IMR-90 (cell line): Measurements from ENCODE around the gene RNF223. TPM values are rescaled to one million over a fixed set of nuclear protein-coding genes. Genes with fewer than 3 reads are reported as not detected.
A peak's percentile ranks its signal among the peaks of the same experiment; 100 is the strongest.

Experiments
- ATAC-seq: fragments of 200-7000 bp; cut with Tn5 transposase; 2 replicates; pipeline ENCODE4 v1.9.1; 2020; ENCODE audit warnings: low read depth, mild to moderate bottlenecking, moderate library complexity
- BruUV-seq: library from RNA; stranded (reverse); fragments of 400-500 nt; replicated peaks from 2 replicates; lab custom pipeline; 2021; lab: Mats Ljungman, UMichigan
- CTCF ChIA-PET: fragments of 300-600 bp; formaldehyde crosslinking; extraction: SDS; loops from one replicate; lab custom pipeline; 2021; ENCODE audit warnings: antibody characterized with exemption; lab: Yijun Ruan, JAX
- POLR2A ChIA-PET: fragments of 300-600 bp; sonication (Branson Sonifier 250); formaldehyde crosslinking; loops from one replicate; lab custom pipeline; 2022; ENCODE audit warnings: antibody characterized with exemption; ENCODE audit not compliant: unreplicated experiment; lab: Charles Lee
- DNase-seq: peaks from one replicate; pipeline ENCODE4 v3.0.0; 2013
- H2AFZ ChIP-seq: replicated peaks from 2 replicates; pipeline ENCODE3; 2013; ENCODE audit warnings: low read length, mild to moderate bottlenecking; ENCODE audit not compliant: poor library complexity
- H2AK5ac ChIP-seq: 2 replicates; pipeline ENCODE4 v1.6.1; 2013; ENCODE audit warnings: low read depth, low read length, inconsistent platforms
- H2AK9ac ChIP-seq: replicated peaks from 2 replicates; pipeline ENCODE3; 2013; ENCODE audit warnings: mild to moderate bottlenecking, low read depth, low read length, moderate library complexity; ENCODE audit not compliant: poor library complexity
- H2BK120ac ChIP-seq: 2 replicates; pipeline ENCODE4 v1.6.1; 2013; ENCODE audit warnings: low read depth, low read length, inconsistent platforms
- H2BK15ac ChIP-seq: 3 replicates; pipeline ENCODE4 v1.6.1; 2013; ENCODE audit warnings: low read depth, low read length, inconsistent platforms
- H2BK20ac ChIP-seq: 2 replicates; pipeline ENCODE4 v1.6.1; 2013; ENCODE audit warnings: low read depth, mild to moderate bottlenecking, inconsistent platforms, low read length, moderate library complexity
- H2BK5ac ChIP-seq: 2 replicates; pipeline ENCODE4 v1.6.1; 2013; ENCODE audit warnings: mild to moderate bottlenecking, low read depth, low read length, inconsistent platforms; ENCODE audit not compliant: poor library complexity, severe bottlenecking
- H3K14ac ChIP-seq: replicated peaks from 2 replicates; pipeline ENCODE4 v1.6.1; 2013; ENCODE audit warnings: low read depth, low read length, inconsistent platforms
- H3K18ac ChIP-seq: 2 replicates; pipeline ENCODE4 v1.6.1; 2013; ENCODE audit warnings: low read depth, low read length, control low read depth
- H3K23ac ChIP-seq: 2 replicates; pipeline ENCODE4 v1.6.1; 2013; ENCODE audit warnings: low read depth, low read length, inconsistent platforms
- H3K27ac ChIP-seq: 2 replicates; pipeline ENCODE4 v1.5.1; 2013; ENCODE audit warnings: mild to moderate bottlenecking, control low read depth, low read length; ENCODE audit not compliant: insufficient read depth
- H3K27me3 ChIP-seq: 2 replicates; pipeline ENCODE4 v1.6.1; 2013; ENCODE audit warnings: low read length; ENCODE audit not compliant: control insufficient read depth, insufficient read depth
- H3K36me3 ChIP-seq: 2 replicates; pipeline ENCODE4 v1.6.1; 2013; ENCODE audit warnings: low read length, mixed read lengths; ENCODE audit not compliant: control insufficient read depth, insufficient read depth
- H3K4ac ChIP-seq: 2 replicates; pipeline ENCODE4 v1.6.1; 2013; ENCODE audit warnings: low read depth, low read length, inconsistent platforms
- H3K4me1 ChIP-seq: 2 replicates; pipeline ENCODE4 v1.6.1; 2013; ENCODE audit warnings: low read length, mixed read lengths; ENCODE audit not compliant: control insufficient read depth, insufficient read depth
- H3K4me2 ChIP-seq: 2 replicates; pipeline ENCODE4 v1.6.1; 2013; ENCODE audit warnings: low read depth, mild to moderate bottlenecking, control low read depth, low read length, moderate library complexity
- H3K4me3 ChIP-seq: 2 replicates; pipeline ENCODE4 v1.5.1; 2013; ENCODE audit warnings: low read depth, mild to moderate bottlenecking, control low read depth, low read length, moderate library complexity; ENCODE audit not compliant: insufficient read depth
- H3K56ac ChIP-seq: 2 replicates; pipeline ENCODE4 v1.6.1; 2013; ENCODE audit warnings: low read length, inconsistent platforms; ENCODE audit not compliant: insufficient read depth; ENCODE audit errors: extremely low read depth
- H3K79me1 ChIP-seq, 2 experiments: 2 replicates each; pipeline ENCODE4 v1.6.1; 2013; ENCODE audit warnings: low read length in 2 of 2, inconsistent platforms in 1 of 2, low read depth in 1 of 2
- H3K9ac ChIP-seq: 2 replicates; pipeline ENCODE4 v1.6.1; 2013; ENCODE audit warnings: low read depth, low read length, control low read depth
- H3K9me1 ChIP-seq: 2 replicates; pipeline ENCODE4 v1.6.1; 2013; ENCODE audit warnings: low read length, inconsistent platforms; ENCODE audit not compliant: insufficient read depth
- H3K9me3 ChIP-seq: 2 replicates; pipeline ENCODE4 v1.6.1; 2013; ENCODE audit warnings: low read length; ENCODE audit not compliant: control insufficient read depth, insufficient read depth
- H4K20me1 ChIP-seq: 2 replicates; pipeline ENCODE4 v1.6.1; 2013; ENCODE audit warnings: low read length, inconsistent platforms; ENCODE audit not compliant: insufficient read depth
- H4K5ac ChIP-seq: 2 replicates; pipeline ENCODE4 v1.6.1; 2013; ENCODE audit warnings: mild to moderate bottlenecking, low read depth, low read length, control low read depth
- H4K8ac ChIP-seq, 2 experiments: 2 replicates each; pipeline ENCODE4 v1.6.1; 2013; ENCODE audit warnings: low read depth in 2 of 2, low read length in 2 of 2, control low read depth in 1 of 2, inconsistent platforms in 1 of 2
- H4K91ac ChIP-seq: 2 replicates; pipeline ENCODE4 v1.6.1; 2013; ENCODE audit warnings: low read depth, low read length, inconsistent platforms; ENCODE audit not compliant: insufficient read depth
- CHD1 ChIP-seq: IDR thresholded peaks from 2 replicates; pipeline ENCODE4 v1.6.1; 2012; ENCODE audit warnings: low read depth, low read length, improper control_type of control experiment
- ELK1 ChIP-seq: fragments of 150-350 bp; IDR thresholded peaks from 2 replicates; pipeline ENCODE4 v1.6.1; 2016; ENCODE audit warnings: low read depth, mild to moderate bottlenecking, low read length, moderate library complexity, borderline replicate concordance
- FOS ChIP-seq: fragments of 150-350 bp; IDR thresholded peaks from 2 replicates; pipeline ENCODE4 v1.6.1; 2016; ENCODE audit warnings: low read depth, low read length
- MAFK ChIP-seq: IDR thresholded peaks from 2 replicates; pipeline ENCODE4 v1.6.1; 2012; ENCODE audit warnings: low read depth, low read length, improper control_type of control experiment
- MXI1 ChIP-seq: IDR thresholded peaks from 2 replicates; pipeline ENCODE4 v1.6.1; 2012; ENCODE audit warnings: low read depth, mild to moderate bottlenecking, low read length, moderate library complexity, borderline replicate concordance
- NFE2L2 ChIP-seq: fragments of 150-350 bp; IDR thresholded peaks from 2 replicates; pipeline ENCODE4 v1.6.1; 2016; ENCODE audit warnings: low read depth, mild to moderate bottlenecking, low read length
- POLR2A ChIP-seq: IDR thresholded peaks from 2 replicates; pipeline ENCODE4 v1.6.1; 2012; ENCODE audit warnings: mild to moderate bottlenecking, low read depth, low read length
- RAD21 ChIP-seq: IDR thresholded peaks from 2 replicates; pipeline ENCODE4 v1.6.1; 2012; ENCODE audit warnings: low read length, improper control_type of control experiment
- RCOR1 ChIP-seq: IDR thresholded peaks from 2 replicates; pipeline ENCODE4 v1.6.1; 2012; ENCODE audit warnings: mild to moderate bottlenecking, low read length, improper control_type of control experiment; ENCODE audit not compliant: insufficient replicate concordance
- SMC3 ChIP-seq: fragments of 150-350 bp; IDR thresholded peaks from 2 replicates; pipeline ENCODE4 v1.6.1; 2016; ENCODE audit warnings: low read depth, mild to moderate bottlenecking, antibody characterized with exemption, low read length, moderate library complexity
- WGBS, 2 experiments: methylation state at CpG; one replicate each; pipeline versions ENCODE4 v1.1.5 to v1.1.7; 2013; ENCODE audit warnings: missing lambda C conversion rate in 2 of 2; ENCODE audit not compliant: insufficient read length in 1 of 2; ENCODE audit errors: extremely low coverage in 2 of 2; 5-methylcytosine and 5-hydroxymethylcytosine counted together
- dilution Hi-C: fragments of 300-500 bp; cut with HindIII; formaldehyde crosslinking; loops from one replicate; pipeline ENCODE4 v1.14.3; 2018; ENCODE audit warnings: low sequenced_read_pairs; ENCODE audit not compliant: unreplicated experiment
- in situ Hi-C: fragments of 300-500 bp; cut with MboI; formaldehyde crosslinking; loops from 3 replicates; pipeline ENCODE4 v1.14.3; 2019; ENCODE audit warnings: low sequenced_read_pairs, inconsistent platforms, mixed read lengths
- intact Hi-C: fragments of 100-400 bp; cut with micrococcal nuclease; formaldehyde crosslinking; loops from 2 replicates; pipeline ENCODE4 v1.10.0; 2022
- polyA plus RNA-seq, 3 experiments: library from polyadenylated mRNA; depleted of rRNA; stranded (reverse); fragments of >200 nt; gene quantifications; 2 replicates each; pipeline ENCODE4 v1.2.3, GENCODE V29; 2012; ENCODE audit warnings: low replicate concordance in 1 of 3
- total RNA-seq: library from RNA; depleted of rRNA; stranded (reverse); fragments of >200 nt; gene quantifications from 2 replicates; pipeline ENCODE4 v1.2.3, GENCODE V29; 2012

Gene RNF223
- total and polyA plus RNA-seq, 2 of the 4 experiments (the other 2 are of a cell fraction): not detected

DNA sequence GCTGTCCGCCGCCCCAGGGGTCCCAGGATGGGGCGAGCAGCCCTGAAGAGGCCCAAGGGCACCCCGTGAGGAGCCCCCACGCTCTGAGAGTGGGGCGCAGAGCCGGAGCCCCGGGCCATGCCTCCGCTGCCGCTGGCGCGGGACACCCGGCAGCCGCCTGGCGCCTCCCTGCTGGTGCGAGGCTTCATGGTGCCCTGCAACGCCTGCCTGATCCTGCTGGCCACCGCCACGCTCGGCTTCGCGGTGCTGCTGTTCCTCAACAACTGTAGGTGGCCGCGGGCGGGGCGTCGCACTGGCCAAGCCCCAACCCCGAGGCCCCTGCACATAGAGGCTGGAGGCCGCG, 39.7 kb downstream of the RNF223 start:
- Histone ChIP-seq H3K36me3 (peaks cover 13% of the 10 kb centered on the region), H2BK20ac (no peak overlapping the region), H3K27me3 (no peaks in the 10 kb centered on the region), H3K4ac (no peak overlapping the region), H4K8ac (no peak overlapping the region), H4K20me1 (peaks cover 76% of the 10 kb centered on the region), H4K5ac (no peak overlapping the region), H4K91ac (no peak overlapping the region), H3K9me1 (0 out of 2 replicates have a peak, but pooled peaks cover 5% of the 10 kb centered on the region), H3K4me2 (no peak overlapping the region), H3K23ac (no peak overlapping the region), H3K18ac (no peak overlapping the region), H3K79me1 (peaks cover 18 to 52% of the 10 kb centered on the region in 2 experiments), H3K27ac (no peak overlapping the region), H2AK5ac (no peak overlapping the region), H2BK120ac (no peak overlapping the region), H3K56ac (no peak overlapping the region), H3K14ac (no peak overlapping the region), H3K4me3 (no peak overlapping the region), H2AK9ac (peak overlapping the region; percentile 5), H3K4me1 (peaks cover 5% of the 10 kb centered on the region; the same call in 1 of the 2 replicates), H2AFZ (no peak overlapping the region), H3K9ac (no peak overlapping the region), H3K9me3 (no peaks in the 10 kb centered on the region), H2BK15ac (no peak overlapping the region), H2BK5ac (no peak overlapping the region)
- ATAC-seq (no peak), DNase-seq (no peak)
- no TSS peak for BruUV-seq
- dilution Hi-C loops: no loop called here
- intact Hi-C loops: loop anchor here (5.0 kb wide), 1 partner anchor 83 kb away; the partner anchor contains the start of gene C1orf159
- POLR2A ChIA-PET: no interaction called here
- CTCF ChIA-PET: no interaction called here
- in situ Hi-C loops: no loop called here
- TF ChIP-seq FOS: no peak
- no peak for TF ChIP-seq ELK1
- no peak for TF ChIP-seq SMC3
- no peak for TF ChIP-seq RAD21
- TF ChIP-seq NFE2L2: no peak
- no peak for TF ChIP-seq MXI1
- TF ChIP-seq POLR2A: no peak
- TF ChIP-seq CHD1: no peak
- TF ChIP-seq MAFK: no peak
- TF ChIP-seq RCOR1: no peak
- 85% methylated on average over 13 of the region's 30 CpGs; no CpG with 5 or more reads in 1 of the 2 experiments for WGBS, 2 experiments
